Activated naive CD4-positive, alpha-beta T cell treated with anti-CD3 and anti-CD28 coated beads, Interleukin-2, amount 50 U/mL, for 16 hours (primary cell): ENCODE results near the gene SLC13A3.

Experiments used
- DNase-seq: peaks from one replicate; pipeline ENCODE4 v3.0.0-alpha.2; 2020

SLC13A3 gene

GRCh38 chr20:46512943-46513844 lies 138.1 kb downstream of the SLC13A3 start, which contains the start of gene ZNF334:
ZNF334 (minus strand) TSS chr20:46513559; CDS start chr20:46512102, 1,457 bp downstream.
- peak; percentile 37 for DNase-seq

- no peak for DNase-seq
Measured at GRCh38 chr20:46509523-46509922, 141.7 kb downstream of the SLC13A3 start.
